Ascending aorta (tissue), 2 donors: ENCODE results near the gene SAMD11. TPM values are rescaled to one million over a fixed set of nuclear protein-coding genes. Genes with fewer than 3 reads are reported as not detected.

Source experiments
- DNase-seq, 2 donors: peaks; one replicate each; pipeline ENCODE4 v3.0.0-alpha.2; 2019; ENCODE audit warnings: low spot score in 2 of 2
- H3K27ac ChIP-seq, 2 donors: fragments of 200-600 bp; sonication (generic); one replicate each; pipeline ENCODE4 v1.5.1; 2016 to 2017; ENCODE audit warnings: mild to moderate bottlenecking in 1 of 2
- H3K27me3 ChIP-seq: fragments of 200-600 bp; sonication (generic); one replicate; pipeline ENCODE4 v1.5.1; 2017
- H3K36me3 ChIP-seq, 2 donors: fragments of 200-600 bp; sonication (generic); one replicate each; pipeline ENCODE4 v1.5.1; 2016
- H3K4me1 ChIP-seq, 2 donors: fragments of 200-600 bp; sonication (generic); one replicate each; pipeline ENCODE4 v1.5.1; 2016 to 2017; ENCODE audit warnings: mild to moderate bottlenecking in 1 of 2
- H3K4me3 ChIP-seq, 2 donors: fragments of 200-600 bp; sonication (generic); one replicate each; pipeline ENCODE4 v1.5.1; 2016 to 2017; ENCODE audit warnings: mild to moderate bottlenecking in 1 of 2
- H3K9me3 ChIP-seq, 2 donors: fragments of 200-600 bp; sonication (generic); one replicate each; pipeline ENCODE4 v1.5.1; 2016
- intact Hi-C: fragments of 100-400 bp; cut with DNase I; formaldehyde crosslinking; loops from one replicate; pipeline ENCODE4 v1.15.1; 2023
- total RNA-seq: library from RNA; depleted of rRNA; stranded (reverse); fragments of >200 nt; gene quantifications from one replicate; pipeline ENCODE4 v1.1.0, GENCODE V29; 2016
- TF ChIP-seq, protein P1 (sequence below), 3 experiments: fragments of 200-600 bp in 2 of 3; fragments of 450-650 bp in 1 of 3; sonication (generic) in 2 of 3; IDR thresholded peaks; one replicate each; pipeline ENCODE4 v1.5.1; 2016 to 2019; ENCODE audit warnings: antibody characterized with exemption in 3 of 3, mild to moderate bottlenecking in 1 of 3, moderate library complexity in 1 of 3

The SAMD11 gene
- total RNA-seq, 1 donor from 2014 or later, result 9.7 TPM

DNA sequence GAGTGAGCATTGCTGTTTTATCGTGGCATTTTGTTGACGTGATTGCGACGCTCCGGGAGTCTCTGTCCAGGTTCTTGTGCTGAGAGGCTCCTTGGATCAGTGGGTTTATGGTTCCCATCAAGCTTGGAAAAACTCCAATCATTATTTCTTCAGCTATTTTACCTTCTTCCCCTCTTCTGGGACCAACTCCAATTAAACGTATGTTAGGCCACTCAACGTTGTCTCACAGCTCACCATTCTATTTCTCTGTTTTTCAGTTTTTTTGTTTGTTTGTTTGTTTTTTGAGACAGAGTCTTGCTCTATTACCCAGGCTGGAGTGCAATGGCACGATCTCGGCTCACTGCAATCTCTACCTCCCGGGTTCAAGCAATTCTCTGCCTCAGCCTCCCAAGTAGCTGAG lies 68.2 kb downstream of the SAMD11 start:
- TF ChIP-seq, protein P1, sequence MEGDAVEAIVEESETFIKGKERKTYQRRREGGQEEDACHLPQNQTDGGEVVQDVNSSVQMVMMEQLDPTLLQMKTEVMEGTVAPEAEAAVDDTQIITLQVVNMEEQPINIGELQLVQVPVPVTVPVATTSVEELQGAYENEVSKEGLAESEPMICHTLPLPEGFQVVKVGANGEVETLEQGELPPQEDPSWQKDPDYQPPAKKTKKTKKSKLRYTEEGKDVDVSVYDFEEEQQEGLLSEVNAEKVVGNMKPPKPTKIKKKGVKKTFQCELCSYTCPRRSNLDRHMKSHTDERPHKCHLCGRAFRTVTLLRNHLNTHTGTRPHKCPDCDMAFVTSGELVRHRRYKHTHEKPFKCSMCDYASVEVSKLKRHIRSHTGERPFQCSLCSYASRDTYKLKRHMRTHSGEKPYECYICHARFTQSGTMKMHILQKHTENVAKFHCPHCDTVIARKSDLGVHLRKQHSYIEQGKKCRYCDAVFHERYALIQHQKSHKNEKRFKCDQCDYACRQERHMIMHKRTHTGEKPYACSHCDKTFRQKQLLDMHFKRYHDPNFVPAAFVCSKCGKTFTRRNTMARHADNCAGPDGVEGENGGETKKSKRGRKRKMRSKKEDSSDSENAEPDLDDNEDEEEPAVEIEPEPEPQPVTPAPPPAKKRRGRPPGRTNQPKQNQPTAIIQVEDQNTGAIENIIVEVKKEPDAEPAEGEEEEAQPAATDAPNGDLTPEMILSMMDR (IDR thresholded peaks at IDR 0.05), result no peak
- Histone ChIP-seq H3K4me1 (no peaks in the 10 kb centered on the region), H3K27ac (no peak overlapping the region), H3K36me3 (no peaks in the 10 kb centered on the region), H3K27me3 (no peaks in the 10 kb centered on the region), H3K4me3 (no peak overlapping the region), H3K9me3 (peaks cover 0 to 24% of the 10 kb centered on the region in 2 donors)
- intact Hi-C loops, result no loop called here
- no peak for DNase-seq

DNA sequence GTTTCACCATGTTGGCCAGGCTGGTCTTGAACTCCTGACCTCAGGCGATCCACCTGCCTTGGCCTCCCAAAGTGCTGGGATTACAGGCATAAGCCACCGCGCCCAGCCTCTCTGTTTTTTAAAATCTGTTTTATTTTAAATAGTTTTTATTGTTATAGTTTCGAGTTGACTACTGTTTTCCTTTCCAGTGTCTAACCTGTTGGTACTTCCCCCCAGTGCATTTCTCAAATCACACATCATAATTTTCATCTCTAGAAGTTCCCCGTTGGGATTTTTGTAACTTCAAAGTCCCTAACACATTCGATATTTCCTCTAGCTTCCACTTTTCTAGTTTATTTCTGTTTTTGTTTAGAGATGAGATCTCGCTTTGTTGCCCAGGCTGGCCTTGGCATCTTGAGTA lies 68.6 kb downstream of the SAMD11 start:
- no peaks in the 10 kb centered on the region for H3K36me3 ChIP-seq
- TF ChIP-seq, protein P1 (IDR thresholded peaks at IDR 0.05), result no peak

DNA sequence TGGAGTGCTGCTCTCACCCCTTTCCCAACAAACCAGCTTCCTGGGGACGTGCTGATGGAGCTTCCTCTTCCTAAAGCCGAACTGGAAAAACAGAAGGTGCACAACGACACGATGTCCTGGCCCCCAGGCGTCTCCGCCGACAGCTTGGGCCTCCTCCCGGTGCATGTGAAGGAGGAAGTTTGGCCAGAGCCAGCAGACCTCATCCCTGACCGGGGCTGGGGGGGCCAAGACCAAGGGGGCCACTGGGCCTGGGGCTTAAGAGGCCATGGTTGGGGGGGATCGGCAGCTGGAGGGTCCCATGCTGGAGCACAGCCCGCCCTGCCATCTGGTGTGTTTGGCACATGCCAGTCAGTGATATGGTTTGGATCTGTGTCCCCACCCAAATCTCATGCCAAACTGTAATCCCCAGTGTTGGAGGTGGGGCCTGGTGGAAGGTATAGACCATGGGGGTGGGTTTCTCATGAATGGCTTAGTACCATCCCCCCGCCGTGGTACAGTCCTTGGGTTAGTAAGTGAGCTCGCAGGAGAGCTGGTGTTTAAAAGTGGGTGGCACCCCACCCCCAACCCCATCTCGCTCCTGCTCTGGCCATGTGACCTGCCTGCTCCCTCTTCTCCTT lies 69.8 kb downstream of the SAMD11 start:
- H3K36me3 ChIP-seq, result no peaks in the 10 kb centered on the region
- H3K27me3 ChIP-seq, result no peaks in the 10 kb centered on the region
- peaks cover 4 to 8% of the 10 kb centered on the region in 2 donors for H3K4me1 ChIP-seq
- no peak overlapping the region for H3K27ac ChIP-seq
- no peak overlapping the region for H3K4me3 ChIP-seq
- DNase-seq, result no peak
- TF ChIP-seq, protein P1 (IDR thresholded peaks at IDR 0.05), result no peak
- peaks cover 0 to 24% of the 10 kb centered on the region in 2 donors for H3K9me3 ChIP-seq
- intact Hi-C loops, result no loop called here

More for the DNA sequence above, 68.6 kb downstream of the SAMD11 start:
- Histone ChIP-seq H3K27ac (no peak overlapping the region), H3K4me3 (no peak overlapping the region), H3K9me3 (peaks cover 0 to 24% of the 10 kb centered on the region in 2 donors), H3K4me1 (no peaks in the 10 kb centered on the region), H3K27me3 (no peaks in the 10 kb centered on the region)
- intact Hi-C loops, result no loop called here
- DNase-seq, result no peak

Other genes with a start within 250 kb of the SAMD11 start
- not detected for gene OR4F16, start 237.3 kb upstream of the SAMD11 start, total RNA-seq
- gene NOC2L, start 35.3 kb downstream of the SAMD11 start, total RNA-seq, result 33.2 TPM
- 16.6 TPM for gene KLHL17, start 36.7 kb downstream of the SAMD11 start, total RNA-seq
- not detected for gene PLEKHN1, start 42.6 kb downstream of the SAMD11 start, total RNA-seq
- gene PERM1, start 58.2 kb downstream of the SAMD11 start, total RNA-seq, result not detected
- gene HES4, start 76.2 kb downstream of the SAMD11 start, total RNA-seq, result 285 TPM
- gene ISG15, start 89.6 kb downstream of the SAMD11 start, total RNA-seq, result 125 TPM
- 109 TPM for gene AGRN, start 96.2 kb downstream of the SAMD11 start, total RNA-seq
- not detected for gene RNF223, start 150.4 kb downstream of the SAMD11 start, total RNA-seq
- gene C1orf159, start 192.2 kb downstream of the SAMD11 start, total RNA-seq, result 23.7 TPM
- not detected for gene TTLL10, start 250.0 kb downstream of the SAMD11 start, total RNA-seq